Retinal pigment epithelial cell (primary cell): ENCODE results near the gene DUSP10.

Experiments used
- DNase-seq: peaks from one replicate; pipeline ENCODE4 v3.0.0-alpha.2; 2010; ENCODE audit warnings: low read depth
- H3K4me3 ChIP-seq: 2 replicates; pipeline ENCODE4 v1.5.1; 2011; ENCODE audit warnings: mild to moderate bottlenecking, low read length, control low read depth, moderate library complexity
- CTCF ChIP-seq: conservative IDR thresholded peaks from 2 replicates; pipeline ENCODE4 v1.5.1; 2011; ENCODE audit warnings: low read depth, low read length, control low read depth, inconsistent platforms

Gene DUSP10

DNA sequence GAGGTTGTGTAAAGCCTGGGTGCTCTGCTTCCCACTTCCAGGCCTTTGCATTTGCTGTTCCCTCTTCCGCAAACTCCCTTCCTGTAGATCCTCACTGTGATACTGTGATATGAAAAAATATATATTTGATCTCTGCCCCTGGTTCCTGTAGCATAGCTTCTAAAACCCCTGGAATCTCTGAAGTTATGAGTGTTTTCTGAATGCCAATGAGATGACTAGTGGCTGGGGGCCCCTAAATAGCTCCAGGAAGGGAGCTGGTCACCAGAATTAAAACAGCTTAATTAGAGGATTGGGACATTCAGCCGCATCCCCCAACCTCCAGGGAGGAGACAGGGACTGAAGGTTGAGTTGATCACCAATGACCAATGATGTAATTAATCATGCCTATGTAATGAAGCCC, 21.9 kb downstream of the DUSP10 start:
- TF ChIP-seq CTCF: no peak
- no peak for DNase-seq

GRCh38 chr1:221719278-221719597, 22.7 kb downstream of the DUSP10 start:
- DNase-seq: no peak
- no peak overlapping the region for H3K4me3 ChIP-seq
- TF ChIP-seq CTCF: no peak

More for the DNA sequence above, 21.9 kb downstream of the DUSP10 start:
- no peak overlapping the region for H3K4me3 ChIP-seq

GRCh38 chr1:221718381-221719277, 23.3 kb downstream of the DUSP10 start:
- TF ChIP-seq CTCF: no peak
- DNase-seq: peak; percentile 98
- no peak overlapping the region for H3K4me3 ChIP-seq

DNA sequence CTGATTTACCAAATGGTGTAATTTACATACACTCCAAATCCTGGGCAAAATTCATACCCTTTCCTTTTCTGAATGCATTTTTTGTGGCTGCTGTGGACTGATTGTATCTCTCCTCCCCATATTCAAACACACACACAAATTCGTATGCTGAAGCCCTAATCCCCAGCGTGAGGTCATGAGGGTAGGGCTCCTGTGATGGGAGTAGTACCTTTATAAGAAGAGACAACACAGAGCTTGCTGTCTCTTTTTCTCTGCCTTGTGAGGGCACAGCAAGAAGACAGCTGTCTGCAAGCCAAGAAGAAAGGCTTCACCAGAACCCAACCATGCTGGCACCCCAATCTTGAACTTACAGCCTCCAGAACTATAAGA, 24.4 kb downstream of the DUSP10 start:
- TF ChIP-seq CTCF: no peak
- no peak overlapping the region for H3K4me3 ChIP-seq
- no peak for DNase-seq

DNA sequence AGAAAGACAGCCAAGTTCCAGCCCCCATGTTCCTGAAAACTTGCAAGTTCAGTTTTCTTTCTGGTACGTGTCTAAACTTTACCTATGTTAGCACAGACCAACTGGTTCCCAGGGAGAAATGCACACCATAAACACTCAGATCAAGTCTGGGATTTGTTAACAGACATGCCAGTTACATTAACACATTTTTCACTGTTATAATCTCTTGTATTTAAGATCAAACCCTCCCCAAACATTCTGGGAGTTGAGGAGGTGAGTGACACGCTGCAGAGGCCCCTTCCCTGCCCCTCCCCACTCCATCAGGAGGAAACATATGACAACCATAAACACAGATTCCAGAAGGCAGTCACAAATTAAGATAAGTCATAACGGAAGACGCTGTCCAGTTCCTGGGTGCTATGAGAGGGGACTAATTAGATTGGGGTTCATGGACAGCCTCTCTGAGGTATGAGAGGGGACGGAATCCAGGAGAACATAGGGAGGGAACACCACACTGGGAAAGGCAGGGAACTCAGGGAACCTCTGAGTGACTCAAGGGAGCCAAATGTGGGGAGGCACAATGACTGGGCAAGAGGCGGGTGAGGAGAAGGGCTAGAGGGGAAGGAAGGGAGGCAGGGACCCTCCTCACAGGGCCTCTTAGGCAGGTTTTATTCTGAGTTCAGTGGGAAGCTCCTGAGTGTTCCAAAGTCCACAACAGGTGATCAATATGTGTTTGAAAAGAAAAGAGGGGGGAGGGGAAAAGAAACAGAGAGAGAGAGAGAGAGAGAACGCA, 25.0 kb downstream of the DUSP10 start:
- DNase-seq: peak; percentile 84
- TF ChIP-seq CTCF: no peak
- H3K4me3 ChIP-seq: no peak overlapping the region

GRCh38 chr1:221715321-221716169, 26.3 kb downstream of the DUSP10 start:
- no peak for TF ChIP-seq CTCF
- H3K4me3 ChIP-seq: no peak overlapping the region
- no peak for DNase-seq
